Fibroblast of lung (primary cell): ENCODE results near the gene C17orf114.

Experiments used
- EZH2 ChIP-seq: IDR thresholded peaks from 2 replicates; pipeline ENCODE4 v1.5.1; 2012; ENCODE audit warnings: low read length, control low read depth, mild to moderate bottlenecking; ENCODE audit errors: missing control alignments
- TF ChIP-seq, protein P1 (sequence below), 2 donors: IDR thresholded peaks in 1 of 2; conservative IDR thresholded peaks in 1 of 2; 1 replicate in 1 of 2; 2 replicates in 1 of 2; pipeline ENCODE4 v1.5.1; 2011 to 2012; ENCODE audit warnings: low read length in 2 of 2, control low read depth in 1 of 2, inconsistent platforms in 1 of 2, low read depth in 1 of 2, mild to moderate bottlenecking in 1 of 2

GRCh38 chr17:4790705-4791088 lies 11.4 kb downstream of the C17orf114 start:
- TF ChIP-seq, protein P1, sequence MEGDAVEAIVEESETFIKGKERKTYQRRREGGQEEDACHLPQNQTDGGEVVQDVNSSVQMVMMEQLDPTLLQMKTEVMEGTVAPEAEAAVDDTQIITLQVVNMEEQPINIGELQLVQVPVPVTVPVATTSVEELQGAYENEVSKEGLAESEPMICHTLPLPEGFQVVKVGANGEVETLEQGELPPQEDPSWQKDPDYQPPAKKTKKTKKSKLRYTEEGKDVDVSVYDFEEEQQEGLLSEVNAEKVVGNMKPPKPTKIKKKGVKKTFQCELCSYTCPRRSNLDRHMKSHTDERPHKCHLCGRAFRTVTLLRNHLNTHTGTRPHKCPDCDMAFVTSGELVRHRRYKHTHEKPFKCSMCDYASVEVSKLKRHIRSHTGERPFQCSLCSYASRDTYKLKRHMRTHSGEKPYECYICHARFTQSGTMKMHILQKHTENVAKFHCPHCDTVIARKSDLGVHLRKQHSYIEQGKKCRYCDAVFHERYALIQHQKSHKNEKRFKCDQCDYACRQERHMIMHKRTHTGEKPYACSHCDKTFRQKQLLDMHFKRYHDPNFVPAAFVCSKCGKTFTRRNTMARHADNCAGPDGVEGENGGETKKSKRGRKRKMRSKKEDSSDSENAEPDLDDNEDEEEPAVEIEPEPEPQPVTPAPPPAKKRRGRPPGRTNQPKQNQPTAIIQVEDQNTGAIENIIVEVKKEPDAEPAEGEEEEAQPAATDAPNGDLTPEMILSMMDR (conservative IDR thresholded peaks at IDR 0.05 in 1 of 2, IDR thresholded peaks at IDR 0.05 in 1 of 2; ENCODE audit: low read depth in 1 of 2, low read length in 2 of 2), result no peak
- TF ChIP-seq EZH2, result no peak
